HUES6 (cell line): ENCODE measurements around the gene CENPB.

ENCODE experiments used
- H3K27ac ChIP-seq: 2 replicates; pipeline ENCODE4 v1.7.0; 2013; ENCODE audit warnings: low read depth, mild to moderate bottlenecking, low read length, inconsistent platforms
- H3K27me3 ChIP-seq: 2 replicates; pipeline ENCODE4 v1.6.1; 2013; ENCODE audit warnings: low read length; ENCODE audit not compliant: control insufficient read depth, insufficient read depth
- H3K36me3 ChIP-seq: 2 replicates; pipeline ENCODE4 v1.6.1; 2013; ENCODE audit warnings: low read length; ENCODE audit not compliant: control insufficient read depth, insufficient read depth
- H3K4me1 ChIP-seq: 2 replicates; pipeline ENCODE4 v1.6.1; 2013; ENCODE audit warnings: low read length; ENCODE audit not compliant: control insufficient read depth, insufficient read depth
- H3K4me3 ChIP-seq: 2 replicates; pipeline ENCODE4 v1.5.1; 2013; ENCODE audit warnings: low read depth, low read length
- H3K9ac ChIP-seq: one replicate; pipeline ENCODE4 v1.6.1; 2013; ENCODE audit warnings: mild to moderate bottlenecking, low read length
- H3K9me3 ChIP-seq: 2 replicates; pipeline ENCODE4 v1.6.1; 2013; ENCODE audit warnings: low read depth, low read length; ENCODE audit not compliant: control insufficient read depth, insufficient read depth

Gene CENPB

GRCh38 chr20:3734111-3734843, 52.3 kb downstream of the CENPB start:
- H3K27me3 ChIP-seq = peaks cover 39% of the 10 kb centered on the region
- H3K4me1 ChIP-seq = peaks cover 18% of the 10 kb centered on the region
- H3K9me3 ChIP-seq = no peaks in the 10 kb centered on the region
- no peak overlapping the region for H3K27ac ChIP-seq
- H3K4me3 ChIP-seq = no peak overlapping the region
- no peaks in the 10 kb centered on the region for H3K36me3 ChIP-seq
- no peak overlapping the region for H3K9ac ChIP-seq
